DMS 273 (cell line): ENCODE results near the gene INMT.

Source experiments
- DNase-seq: peaks from one replicate; lab custom pipeline; 2025; ENCODE audit not compliant: unreplicated experiment; lab: John Stamatoyannopoulos, UW

The INMT gene

GRCh38 chr7:30750683-30751650 is 968 bp upstream of the INMT start:
- peak; percentile 100 for DNase-seq

GRCh38 chr7:30752484-30752883 is 549 bp downstream of the INMT start:
- no peak for DNase-seq

- peak; percentile 95 for DNase-seq
Measured at GRCh38 chr7:30752979-30753378, 1.0 kb downstream of the INMT start.

- no peak for DNase-seq
Measured at GRCh38 chr7:30754315-30754877, 2.5 kb downstream of the INMT start.

- peak; percentile 46 for DNase-seq
Measured at GRCh38 chr7:30755384-30756154, 3.6 kb downstream of the INMT start.

GRCh38 chr7:30757342-30757692 is 5.4 kb downstream of the INMT start:
- DNase-seq: no peak

- DNase-seq: peak; percentile 36
Measured at GRCh38 chr7:30760514-30761213, 8.7 kb downstream of the INMT start.

- DNase-seq: no peak
Measured at GRCh38 chr7:30761214-30762156, 9.6 kb downstream of the INMT start.

- DNase-seq: peak; percentile 40
Measured at GRCh38 chr7:30764030-30764975, 12.4 kb downstream of the INMT start.

GRCh38 chr7:30765408-30765807 is 13.5 kb downstream of the INMT start:
- DNase-seq: no peak

- DNase-seq: no peak
Measured at GRCh38 chr7:30770845-30771173, 18.9 kb downstream of the INMT start.

GRCh38 chr7:30771174-30771879 is 19.4 kb downstream of the INMT start, which contains the start of gene MINDY4:
TSS of gene MINDY4 (plus strand) at chr7:30771417. CDS start at chr7:30771494, 77 bp downstream.
- DNase-seq: peak; percentile 98

GRCh38 chr7:30771880-30772425 is 20.0 kb downstream of the INMT start:
- peak; percentile 73 for DNase-seq

GRCh38 chr7:30772984-30773383 is 21.0 kb downstream of the INMT start:
- no peak for DNase-seq

GRCh38 chr7:30775992-30776391 is 24.1 kb downstream of the INMT start:
- DNase-seq: no peak

- no peak for DNase-seq
Measured at GRCh38 chr7:30776971-30777370, 25.0 kb downstream of the INMT start.

GRCh38 chr7:30778255-30779025 is 26.5 kb downstream of the INMT start:
- no peak for DNase-seq
